ENCODE data around the gene MAPKBP1. TPM values are rescaled to one million over a fixed set of nuclear protein-coding genes. Genes with fewer than 3 reads are reported as not detected.
"Not testable (repeated sequence)": the region's sequence is repeated elsewhere in the genome, so short reads cannot be mapped to it uniquely, and the experiment has no call there.

Gene MAPKBP1
- total RNA-seq, 4 donors from 2014 or later = 18.4 to 37.6 (median 29.8) TPM

DNA sequence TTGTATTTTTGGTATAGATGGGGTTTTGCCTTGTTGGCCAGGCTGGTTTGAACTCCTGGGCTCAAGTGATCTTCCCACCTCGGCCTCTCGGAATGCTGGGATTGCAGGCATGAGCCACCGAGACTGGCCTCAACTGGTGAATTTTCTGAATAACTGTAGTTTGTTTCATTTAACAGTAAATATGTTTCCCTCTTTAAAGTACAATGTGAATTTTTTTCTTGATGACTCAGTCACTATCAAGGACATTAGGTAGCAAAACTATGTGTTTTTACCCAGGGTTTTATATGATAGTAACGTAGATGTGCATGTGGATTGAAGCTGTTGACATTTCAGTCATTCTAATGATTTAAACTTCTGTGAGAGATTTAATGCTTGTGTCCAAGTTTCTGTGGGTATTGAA, 40.2 kb upstream of the MAPKBP1 start:
- H3K36me3 ChIP-seq = peaks cover 0 to 87% (median 5%) of the 10 kb centered on the region in 3 donors
- H3K4me3 ChIP-seq = no peak overlapping the region
- no peak overlapping the region for H3K27ac ChIP-seq
- DNase-seq = no peak
- no peaks in the 10 kb centered on the region for H3K27me3 ChIP-seq
- no peaks in the 10 kb centered on the region for H3K4me1 ChIP-seq
- TF ChIP-seq POLR2A (IDR thresholded peaks at IDR 0.05) = no peak
- TF ChIP-seq, protein P1, sequence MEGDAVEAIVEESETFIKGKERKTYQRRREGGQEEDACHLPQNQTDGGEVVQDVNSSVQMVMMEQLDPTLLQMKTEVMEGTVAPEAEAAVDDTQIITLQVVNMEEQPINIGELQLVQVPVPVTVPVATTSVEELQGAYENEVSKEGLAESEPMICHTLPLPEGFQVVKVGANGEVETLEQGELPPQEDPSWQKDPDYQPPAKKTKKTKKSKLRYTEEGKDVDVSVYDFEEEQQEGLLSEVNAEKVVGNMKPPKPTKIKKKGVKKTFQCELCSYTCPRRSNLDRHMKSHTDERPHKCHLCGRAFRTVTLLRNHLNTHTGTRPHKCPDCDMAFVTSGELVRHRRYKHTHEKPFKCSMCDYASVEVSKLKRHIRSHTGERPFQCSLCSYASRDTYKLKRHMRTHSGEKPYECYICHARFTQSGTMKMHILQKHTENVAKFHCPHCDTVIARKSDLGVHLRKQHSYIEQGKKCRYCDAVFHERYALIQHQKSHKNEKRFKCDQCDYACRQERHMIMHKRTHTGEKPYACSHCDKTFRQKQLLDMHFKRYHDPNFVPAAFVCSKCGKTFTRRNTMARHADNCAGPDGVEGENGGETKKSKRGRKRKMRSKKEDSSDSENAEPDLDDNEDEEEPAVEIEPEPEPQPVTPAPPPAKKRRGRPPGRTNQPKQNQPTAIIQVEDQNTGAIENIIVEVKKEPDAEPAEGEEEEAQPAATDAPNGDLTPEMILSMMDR (IDR thresholded peaks at IDR 0.05) = no peak
- H3K9me3 ChIP-seq = no peaks in the 10 kb centered on the region
- intact Hi-C loops (cut with DNase I) = no loop called here
- WGBS, 2 donors = 96% methylated on average over 2 to 4 of the region's 4 CpGs

DNA sequence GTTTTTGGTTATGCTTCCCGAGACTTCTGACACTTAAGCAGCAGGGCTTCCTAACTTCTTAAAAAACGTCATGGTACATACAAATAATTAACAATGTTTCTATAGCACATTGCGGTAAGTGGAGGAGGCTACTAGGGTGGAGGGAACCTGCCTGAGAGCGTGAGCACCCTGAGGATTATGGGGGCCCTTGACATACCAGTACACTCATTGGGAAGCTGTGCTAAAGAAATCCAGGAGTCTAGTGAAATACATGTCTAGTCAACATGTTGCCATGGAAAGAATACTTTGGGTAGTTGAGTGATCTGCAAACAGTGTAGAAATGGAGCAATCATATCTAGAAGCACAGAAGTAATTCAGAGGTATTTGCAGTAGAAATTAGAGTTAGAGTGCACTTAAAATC, 39.2 kb upstream of the MAPKBP1 start:
- no peak for TF ChIP-seq POLR2A (IDR thresholded peaks at IDR 0.05)
- TF ChIP-seq, protein P1 (IDR thresholded peaks at IDR 0.05) = no peak
- intact Hi-C loops (cut with DNase I) = no loop called here
- H3K27ac ChIP-seq = no peak overlapping the region
- WGBS, 2 donors = 91 to 93% methylated on average over 4 of the region's 4 CpGs
- no peaks in the 10 kb centered on the region for H3K4me1 ChIP-seq
- peaks cover 0 to 86% (median 5%) of the 10 kb centered on the region in 3 donors for H3K36me3 ChIP-seq
- no peak overlapping the region for H3K4me3 ChIP-seq
- no peak for DNase-seq
- no peaks in the 10 kb centered on the region for H3K27me3 ChIP-seq
- no peaks in the 10 kb centered on the region for H3K9me3 ChIP-seq

DNA sequence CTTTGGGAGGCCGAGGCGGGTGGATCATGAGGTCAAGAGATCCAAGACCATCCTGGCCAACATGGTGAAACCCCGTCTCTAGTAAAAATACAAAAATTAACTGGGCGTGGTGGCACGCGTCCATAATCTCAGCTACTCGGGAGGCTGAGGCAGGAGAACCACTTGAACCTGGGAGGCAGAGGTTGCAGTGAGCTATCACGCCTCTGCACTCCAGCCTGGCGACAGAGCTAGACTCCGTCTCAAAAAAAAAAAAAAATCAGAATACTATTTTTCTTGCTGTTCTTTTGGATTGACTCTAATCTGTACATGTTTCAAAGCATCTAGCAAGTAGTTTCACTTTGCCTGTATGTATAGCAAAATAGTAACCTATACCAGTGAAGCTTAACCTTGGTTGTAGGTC, 38.8 kb upstream of the MAPKBP1 start:
- WGBS, 2 donors = 95 to 96% methylated on average over 10 of the region's 10 CpGs
- H3K27me3 ChIP-seq; DNase-seq; intact Hi-C loops (cut with DNase I); H3K27ac ChIP-seq; H3K4me1 ChIP-seq; H3K4me3 ChIP-seq; H3K9me3 ChIP-seq: not testable (repeated sequence)
- peaks cover 0 to 86% (median 5%) of the 10 kb centered on the region in 3 donors for H3K36me3 ChIP-seq

DNA sequence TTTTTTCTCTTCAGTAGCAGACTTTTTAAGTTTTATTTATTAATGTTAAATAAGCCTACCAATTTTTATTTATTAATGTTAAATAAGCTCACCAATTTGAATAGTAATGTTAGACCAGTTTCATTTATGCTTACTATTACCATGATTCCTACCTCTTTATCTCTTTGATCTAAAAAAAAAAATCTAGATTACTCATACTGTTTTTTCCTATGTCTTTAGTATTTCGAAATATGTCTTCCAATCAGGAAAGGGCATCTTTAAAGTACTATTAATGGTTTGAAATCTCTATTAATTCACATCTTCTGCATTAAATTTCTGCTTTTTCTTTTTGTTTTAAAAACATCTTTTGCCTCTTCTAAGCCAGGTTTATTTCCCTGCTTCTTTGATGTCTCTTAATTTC, 27.5 kb upstream of the MAPKBP1 start:
- no peaks in the 10 kb centered on the region for H3K4me1 ChIP-seq
- H3K9me3 ChIP-seq = no peaks in the 10 kb centered on the region
- DNase-seq = no peak
- 81 to 93% methylated on average over 1 of the region's 1 CpG for WGBS, 2 donors
- intact Hi-C loops (cut with DNase I) = no loop called here
- peaks cover 0 to 76% (median 0%) of the 10 kb centered on the region in 3 donors for H3K36me3 ChIP-seq
- no peaks in the 10 kb centered on the region for H3K27me3 ChIP-seq
- H3K4me3 ChIP-seq = no peak overlapping the region
- TF ChIP-seq, protein P1 (IDR thresholded peaks at IDR 0.05) = no peak
- TF ChIP-seq POLR2A (IDR thresholded peaks at IDR 0.05) = no peak
- no peak overlapping the region for H3K27ac ChIP-seq

DNA sequence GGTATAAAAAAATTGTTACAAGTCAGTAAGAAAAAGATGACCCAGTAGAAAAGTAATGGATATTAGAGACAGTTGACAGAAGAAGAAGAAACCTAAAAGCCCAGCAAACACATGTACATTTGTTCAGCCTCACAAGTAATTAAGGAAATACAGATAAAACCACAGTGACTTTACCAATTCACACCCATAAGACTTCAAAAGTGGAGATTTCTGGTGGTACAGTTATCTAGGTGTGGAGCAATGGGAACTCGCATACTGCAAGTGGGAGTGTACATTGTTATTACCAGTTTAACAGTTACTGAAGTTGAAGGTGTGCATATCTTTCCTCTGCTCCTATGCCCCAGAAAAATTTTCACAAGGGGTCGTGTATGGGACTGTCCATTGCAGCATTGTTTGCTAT, 18.1 kb upstream of the MAPKBP1 start:
- 86 to 100% methylated on average over 2 of the region's 2 CpGs for WGBS, 2 donors
- no peak overlapping the region for H3K4me3 ChIP-seq
- intact Hi-C loops (cut with DNase I) = no loop called here
- DNase-seq = no peak
- no peaks in the 10 kb centered on the region for H3K9me3 ChIP-seq
- TF ChIP-seq POLR2A (IDR thresholded peaks at IDR 0.05) = no peak
- TF ChIP-seq, protein P1 (IDR thresholded peaks at IDR 0.05) = no peak
- peaks cover 0 to 87% (median 6%) of the 10 kb centered on the region in 3 donors for H3K36me3 ChIP-seq
- H3K4me1 ChIP-seq = no peaks in the 10 kb centered on the region
- H3K27me3 ChIP-seq = no peaks in the 10 kb centered on the region
- no peak overlapping the region for H3K27ac ChIP-seq

DNA sequence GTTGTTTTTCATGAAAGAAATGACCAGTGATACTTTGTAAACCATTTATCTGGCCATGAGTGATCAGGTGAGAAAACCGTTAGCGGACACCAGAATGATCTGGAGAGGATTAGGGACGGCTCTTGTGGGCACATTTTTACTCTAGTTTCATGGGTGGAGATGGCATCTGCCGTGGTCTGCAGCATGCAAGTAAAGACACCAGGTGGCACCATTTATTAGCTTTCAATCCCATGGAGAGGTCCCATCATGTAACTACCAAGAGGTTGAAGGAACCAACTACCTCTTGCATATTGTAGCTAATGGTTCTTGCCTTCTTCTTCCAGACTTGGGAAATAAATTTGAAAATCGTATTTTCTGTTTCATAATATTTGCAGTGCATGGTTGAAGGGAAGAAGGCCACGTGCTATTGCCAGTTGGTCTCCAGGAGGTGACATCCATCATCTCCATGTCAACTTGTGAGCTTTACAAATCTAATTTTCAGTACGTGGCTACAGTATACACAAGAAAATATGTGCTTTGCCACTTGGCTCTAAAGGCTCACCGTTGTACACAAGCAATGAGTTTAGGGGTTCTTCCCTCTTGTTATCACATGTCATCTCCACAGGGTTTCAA, 1.5 kb upstream of the MAPKBP1 start:
- Histone ChIP-seq H3K9me3 (no peaks in the 10 kb centered on the region), H3K27me3 (no peaks in the 10 kb centered on the region), H3K27ac (peak overlapping the region; percentile 87 to 95 (median 90)), H3K4me1 (peaks cover 28 to 48% (median 32%) of the 10 kb centered on the region in 3 donors), H3K4me3 (no peak overlapping the region), H3K36me3 (peaks cover 0 to 19% (median 0%) of the 10 kb centered on the region in 3 donors)
- 29 to 34% methylated on average over 8 of the region's 8 CpGs for WGBS, 2 donors
- no peak for DNase-seq
- intact Hi-C loops (cut with DNase I) = no loop called here
- TF ChIP-seq, protein P1 (IDR thresholded peaks at IDR 0.05) = peak; percentile 73 to 91 (median 88)
- no peak for TF ChIP-seq POLR2A (IDR thresholded peaks at IDR 0.05)
